ENCODE results near the gene PPP5C. TPM values are rescaled to one million over a fixed set of nuclear protein-coding genes. Genes with fewer than 3 reads are reported as not detected.
"Not testable (repeated sequence)": the region's sequence is repeated elsewhere in the genome, so short reads cannot be mapped to it uniquely, and the experiment has no call there.

The PPP5C gene
- total RNA-seq, 4 donors from 2014 or later: 47.4 to 74.9 (median 62.8) TPM

GRCh38 chr19:46308510-46308909, 38.4 kb upstream of the PPP5C start:
- intact Hi-C loops (cut with DNase I; ENCODE audit: low total_unique reads) (no loop called here), in situ Hi-C loops (cut with MboI; ENCODE audit: low sequenced_read_pairs in 4 of 4) (no loop called here)
- no peak overlapping the region for H3K27ac ChIP-seq
- no peaks in the 10 kb centered on the region for H3K4me1 ChIP-seq
- no peak for DNase-seq
- H3K27me3 ChIP-seq: no peaks in the 10 kb centered on the region
- H3K9me3 ChIP-seq: no peaks in the 10 kb centered on the region
- peaks cover 0 to 5% of the 10 kb centered on the region in 2 donors for H3K36me3 ChIP-seq
- no peak overlapping the region for H3K4me3 ChIP-seq
- TF ChIP-seq CTCF (IDR thresholded peaks at IDR 0.05 in 4 of 5, conservative IDR thresholded peaks at IDR 0.05 in 1 of 5): no peak
- no peak for TF ChIP-seq POLR2A (IDR thresholded peaks at IDR 0.05)
- ATAC-seq: no peak

- ATAC-seq: no peak
- Histone ChIP-seq H3K27ac (no peak overlapping the region), H3K4me3 (no peak overlapping the region), H3K9me3 (no peaks in the 10 kb centered on the region), H3K36me3 (peaks cover 0 to 5% of the 10 kb centered on the region in 2 donors), H3K4me1 (no peaks in the 10 kb centered on the region), H3K27me3 (no peaks in the 10 kb centered on the region)
- intact Hi-C loops (cut with DNase I; ENCODE audit: low total_unique reads) (no loop called here), in situ Hi-C loops (cut with MboI; ENCODE audit: low sequenced_read_pairs in 4 of 4) (no loop called here)
- no peak for DNase-seq
- no peak for TF ChIP-seq CTCF (IDR thresholded peaks at IDR 0.05 in 4 of 5, conservative IDR thresholded peaks at IDR 0.05 in 1 of 5)
- no peak for TF ChIP-seq POLR2A (IDR thresholded peaks at IDR 0.05)
These were observed 37.8 kb upstream of the PPP5C start for GRCh38 chr19:46309056-46309455.

- Histone ChIP-seq H3K27me3 (no peaks in the 10 kb centered on the region), H3K27ac (no peak overlapping the region), H3K4me1 (no peaks in the 10 kb centered on the region), H3K4me3 (no peak overlapping the region), H3K36me3 (peaks cover 0 to 5% of the 10 kb centered on the region in 2 donors), H3K9me3 (no peaks in the 10 kb centered on the region)
- in situ Hi-C loops (cut with MboI; ENCODE audit: low sequenced_read_pairs in 4 of 4): no loop called here
- intact Hi-C loops (cut with DNase I; ENCODE audit: low total_unique reads): no loop called here
- ATAC-seq (no peak), DNase-seq (no peak)
- TF ChIP-seq CTCF (IDR thresholded peaks at IDR 0.05 in 4 of 5, conservative IDR thresholded peaks at IDR 0.05 in 1 of 5) (no peak), POLR2A (IDR thresholded peaks at IDR 0.05) (no peak)
These were observed 35.4 kb upstream of the PPP5C start for GRCh38 chr19:46311444-46311843.

- H3K27me3 ChIP-seq; H3K4me1 ChIP-seq; H3K4me3 ChIP-seq; intact Hi-C loops (cut with DNase I; ENCODE audit: low total_unique reads); in situ Hi-C loops (cut with MboI; ENCODE audit: low sequenced_read_pairs in 4 of 4); DNase-seq; H3K9me3 ChIP-seq; H3K27ac ChIP-seq; ATAC-seq; H3K36me3 ChIP-seq: not testable (repeated sequence)
These were observed 33.1 kb upstream of the PPP5C start for GRCh38 chr19:46313540-46314469.

- intact Hi-C loops (cut with DNase I; ENCODE audit: low total_unique reads): no loop called here
- Histone ChIP-seq H3K27me3 (no peaks in the 10 kb centered on the region), H3K4me1 (no peaks in the 10 kb centered on the region), H3K4me3 (no peak overlapping the region), H3K36me3 (peaks cover 0 to under 1% of the 10 kb centered on the region in 2 donors), H3K9me3 (no peaks in the 10 kb centered on the region), H3K27ac (no peak overlapping the region)
- no peak for ATAC-seq
- no peak for DNase-seq
- no peak for TF ChIP-seq CTCF (IDR thresholded peaks at IDR 0.05 in 4 of 5, conservative IDR thresholded peaks at IDR 0.05 in 1 of 5)
- in situ Hi-C loops (cut with MboI; ENCODE audit: low sequenced_read_pairs in 4 of 4): no loop called here
These were observed 29.5 kb upstream of the PPP5C start for GRCh38 chr19:46317339-46317738.

Data from gastrocnemius medialis (tissue), 4 donors.